ENCODE data around the gene GRAPL. TPM values are rescaled to one million over a fixed set of nuclear protein-coding genes. Genes with fewer than 3 reads are reported as not detected.
"Not testable (repeated sequence)": the region's sequence is repeated elsewhere in the genome, so short reads cannot be mapped to it uniquely, and the experiment has no call there.

Gene GRAPL
- total RNA-seq, 1 donor from 2014 or later = not detected

DNA sequence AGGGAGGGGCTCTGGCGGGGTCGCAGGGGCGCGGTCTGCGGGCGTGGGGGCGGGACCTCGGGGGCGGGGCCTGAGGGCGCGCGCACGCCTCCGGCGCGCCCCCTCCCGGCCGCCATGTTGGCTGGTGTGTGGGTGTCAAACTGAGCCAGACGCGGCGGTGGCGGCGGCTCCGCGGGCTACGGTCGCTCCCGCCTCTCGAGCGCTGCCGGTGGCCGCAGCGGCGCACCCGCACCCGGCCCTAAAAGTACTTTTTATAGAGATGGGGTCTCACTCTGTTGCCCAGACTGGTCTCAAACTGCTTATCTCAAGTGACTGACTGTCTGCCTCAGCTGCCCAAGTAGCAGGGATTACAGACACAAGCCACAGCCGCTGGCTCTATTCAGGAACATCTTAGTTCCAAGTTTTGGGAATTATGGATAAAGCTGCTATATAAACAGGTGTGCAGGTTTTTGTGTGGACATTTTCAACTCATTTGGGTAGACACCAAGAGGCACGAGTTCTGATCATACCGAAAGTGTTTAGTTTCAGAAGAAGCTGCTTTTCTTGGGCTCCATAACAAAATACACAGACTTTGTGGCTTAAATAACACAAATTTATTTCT is 16.2 kb upstream of the GRAPL start:
- not testable (repeated sequence) for H3K4me1 Mint-ChIP-seq (ENCODE audit: low read depth); H3K9me3 Mint-ChIP-seq (ENCODE audit: low read depth); H3K36me3 Mint-ChIP-seq (ENCODE audit: insufficient read depth); H3K27me3 Mint-ChIP-seq
- Mint-ChIP-seq H3K27ac (peak overlapping the region; percentile 67), H3K4me3 (ENCODE audit: low read depth) (peak overlapping the region; percentile 58)
- DNase-seq (ENCODE audit: low spot score, unreplicated experiment) = peak; percentile 24
- TF ChIP-seq, protein P1, sequence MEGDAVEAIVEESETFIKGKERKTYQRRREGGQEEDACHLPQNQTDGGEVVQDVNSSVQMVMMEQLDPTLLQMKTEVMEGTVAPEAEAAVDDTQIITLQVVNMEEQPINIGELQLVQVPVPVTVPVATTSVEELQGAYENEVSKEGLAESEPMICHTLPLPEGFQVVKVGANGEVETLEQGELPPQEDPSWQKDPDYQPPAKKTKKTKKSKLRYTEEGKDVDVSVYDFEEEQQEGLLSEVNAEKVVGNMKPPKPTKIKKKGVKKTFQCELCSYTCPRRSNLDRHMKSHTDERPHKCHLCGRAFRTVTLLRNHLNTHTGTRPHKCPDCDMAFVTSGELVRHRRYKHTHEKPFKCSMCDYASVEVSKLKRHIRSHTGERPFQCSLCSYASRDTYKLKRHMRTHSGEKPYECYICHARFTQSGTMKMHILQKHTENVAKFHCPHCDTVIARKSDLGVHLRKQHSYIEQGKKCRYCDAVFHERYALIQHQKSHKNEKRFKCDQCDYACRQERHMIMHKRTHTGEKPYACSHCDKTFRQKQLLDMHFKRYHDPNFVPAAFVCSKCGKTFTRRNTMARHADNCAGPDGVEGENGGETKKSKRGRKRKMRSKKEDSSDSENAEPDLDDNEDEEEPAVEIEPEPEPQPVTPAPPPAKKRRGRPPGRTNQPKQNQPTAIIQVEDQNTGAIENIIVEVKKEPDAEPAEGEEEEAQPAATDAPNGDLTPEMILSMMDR (IDR thresholded peaks at IDR 0.05; ENCODE audit: unreplicated experiment) = peak; percentile 28

DNA sequence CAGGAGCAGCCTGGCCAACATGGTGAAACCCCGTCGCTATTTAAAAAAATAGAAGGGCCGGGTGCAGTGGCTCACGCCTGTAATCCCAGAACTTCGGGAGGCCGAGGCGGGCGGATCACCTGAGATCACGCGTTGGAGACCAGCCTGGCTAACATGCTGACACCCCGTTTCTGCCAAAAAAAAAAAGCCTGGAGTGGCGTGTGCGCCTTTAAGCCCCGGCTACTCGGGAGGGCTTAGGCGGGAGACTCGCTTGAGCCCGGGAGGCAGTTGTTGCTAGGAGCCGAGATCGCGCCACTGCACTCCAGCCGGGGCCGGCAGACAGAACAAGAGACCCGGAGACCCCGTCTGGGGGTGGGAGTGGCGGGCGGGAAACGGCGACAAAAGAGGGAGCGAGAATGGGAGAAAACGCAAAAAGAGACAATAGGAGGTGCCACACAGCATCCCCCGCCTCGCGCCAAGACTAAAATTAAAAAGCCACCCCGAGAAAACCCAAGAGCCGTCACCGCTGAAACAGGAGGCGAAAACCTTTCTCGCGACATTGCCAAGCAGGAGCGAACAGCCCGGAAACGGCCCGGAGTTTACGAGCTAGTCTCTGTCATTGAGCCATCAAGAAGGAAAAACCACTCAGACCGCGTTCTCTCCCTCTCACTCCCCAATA is 15.5 kb upstream of the GRAPL start:
- H3K27ac Mint-ChIP-seq = peak overlapping the region; percentile 88
- DNase-seq (ENCODE audit: low spot score, unreplicated experiment) = peak; percentile 12
- H3K4me3 Mint-ChIP-seq (ENCODE audit: low read depth) = peak overlapping the region; percentile 58

DNA sequence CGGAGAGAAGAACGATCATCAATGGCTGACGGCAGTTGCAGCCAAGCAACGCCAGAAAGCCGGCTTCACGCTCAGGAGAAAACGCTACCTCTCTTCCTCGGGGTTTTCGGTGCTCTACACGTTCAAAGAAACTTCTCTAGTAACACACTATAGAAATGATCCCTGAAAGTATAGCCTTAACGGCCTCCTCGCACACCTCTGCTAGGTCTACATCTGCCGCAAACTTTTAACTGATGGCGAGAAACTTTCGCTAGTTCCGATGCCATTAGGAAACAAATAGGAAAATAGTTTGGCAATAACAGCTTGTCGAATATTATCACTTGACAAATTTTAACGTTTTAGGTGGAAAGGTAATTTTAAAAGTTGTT is 14.9 kb upstream of the GRAPL start:
- not testable (repeated sequence) for H3K9me3 Mint-ChIP-seq (ENCODE audit: low read depth); H3K27ac Mint-ChIP-seq; H3K4me3 Mint-ChIP-seq (ENCODE audit: low read depth); H3K27me3 Mint-ChIP-seq; H3K36me3 Mint-ChIP-seq (ENCODE audit: insufficient read depth); DNase-seq (ENCODE audit: low spot score, unreplicated experiment); H3K4me1 Mint-ChIP-seq (ENCODE audit: low read depth)

More for the DNA sequence above, 15.5 kb upstream of the GRAPL start:
- not testable (repeated sequence) for H3K4me1 Mint-ChIP-seq (ENCODE audit: low read depth); H3K9me3 Mint-ChIP-seq (ENCODE audit: low read depth); H3K36me3 Mint-ChIP-seq (ENCODE audit: insufficient read depth); H3K27me3 Mint-ChIP-seq

DNA sequence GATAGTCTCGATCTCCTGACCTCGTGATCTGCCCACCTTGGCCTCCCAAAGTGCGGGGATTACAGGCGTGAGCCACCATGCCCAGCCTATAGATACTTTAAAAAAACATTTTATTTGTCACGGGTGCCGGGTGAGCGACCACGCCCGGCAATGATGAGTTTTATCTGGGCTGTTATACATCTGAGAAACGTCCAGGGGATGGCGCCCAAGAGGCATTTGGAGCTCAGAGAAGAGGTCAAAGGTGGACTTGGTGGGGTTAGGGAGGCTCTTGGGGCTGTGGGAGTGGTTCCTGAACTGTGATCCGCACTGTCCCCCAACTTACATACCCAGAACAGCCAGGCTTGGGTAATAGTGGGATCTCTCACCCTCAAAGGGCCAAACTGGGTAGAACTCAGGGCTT is 8.7 kb upstream of the GRAPL start:
- H3K27ac Mint-ChIP-seq; H3K27me3 Mint-ChIP-seq; DNase-seq (ENCODE audit: low spot score, unreplicated experiment); H3K36me3 Mint-ChIP-seq (ENCODE audit: insufficient read depth); H3K4me1 Mint-ChIP-seq (ENCODE audit: low read depth); H3K9me3 Mint-ChIP-seq (ENCODE audit: low read depth); H3K4me3 Mint-ChIP-seq (ENCODE audit: low read depth): not testable (repeated sequence)

DNA sequence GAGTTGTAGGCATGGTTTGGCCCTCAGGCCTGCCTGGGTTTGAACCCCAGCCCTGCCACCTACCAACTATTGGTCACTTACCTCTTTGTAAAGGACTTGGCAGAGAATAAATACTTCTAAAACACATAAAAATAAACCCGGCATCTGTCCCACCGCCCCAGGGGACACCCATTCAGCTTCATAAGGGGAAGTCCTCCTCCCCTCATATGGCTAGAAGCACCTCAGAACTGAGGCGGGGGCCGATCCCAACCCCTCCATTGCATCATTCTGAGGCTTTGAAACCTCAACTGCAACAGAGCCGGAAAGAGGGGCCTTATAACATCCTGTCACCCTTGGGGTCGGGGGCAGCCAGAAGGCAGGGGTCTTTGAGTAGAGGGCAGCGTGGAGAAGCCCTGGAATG is 2.1 kb upstream of the GRAPL start:
- H3K9me3 Mint-ChIP-seq (ENCODE audit: low read depth); DNase-seq (ENCODE audit: low spot score, unreplicated experiment); H3K27me3 Mint-ChIP-seq; H3K4me3 Mint-ChIP-seq (ENCODE audit: low read depth); H3K4me1 Mint-ChIP-seq (ENCODE audit: low read depth); H3K36me3 Mint-ChIP-seq (ENCODE audit: insufficient read depth); H3K27ac Mint-ChIP-seq: not testable (repeated sequence)

DNA sequence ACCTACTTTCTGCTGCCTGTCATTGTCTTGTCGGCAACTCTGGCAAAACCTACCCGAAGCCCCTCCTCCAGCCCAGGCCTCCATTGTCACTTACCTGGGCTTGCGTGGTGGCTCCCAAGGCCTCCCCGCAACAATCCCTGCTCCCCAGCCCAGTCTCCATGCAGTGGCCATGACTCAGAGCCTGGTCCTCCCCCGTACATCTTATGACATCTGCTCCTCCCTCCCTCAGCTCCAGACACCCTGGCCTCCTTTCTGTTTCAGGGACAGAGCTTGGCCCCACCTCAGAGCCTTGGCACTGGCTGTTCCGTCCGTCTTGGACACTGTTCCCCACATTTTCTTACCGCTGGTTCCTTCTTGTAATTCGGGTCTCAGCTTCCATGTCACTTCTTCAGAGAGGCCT is 2.1 kb downstream of the GRAPL start:
- H3K27me3 Mint-ChIP-seq; H3K4me1 Mint-ChIP-seq (ENCODE audit: low read depth); H3K9me3 Mint-ChIP-seq (ENCODE audit: low read depth); H3K27ac Mint-ChIP-seq; H3K4me3 Mint-ChIP-seq (ENCODE audit: low read depth); H3K36me3 Mint-ChIP-seq (ENCODE audit: insufficient read depth); DNase-seq (ENCODE audit: low spot score, unreplicated experiment): not testable (repeated sequence)

DNA sequence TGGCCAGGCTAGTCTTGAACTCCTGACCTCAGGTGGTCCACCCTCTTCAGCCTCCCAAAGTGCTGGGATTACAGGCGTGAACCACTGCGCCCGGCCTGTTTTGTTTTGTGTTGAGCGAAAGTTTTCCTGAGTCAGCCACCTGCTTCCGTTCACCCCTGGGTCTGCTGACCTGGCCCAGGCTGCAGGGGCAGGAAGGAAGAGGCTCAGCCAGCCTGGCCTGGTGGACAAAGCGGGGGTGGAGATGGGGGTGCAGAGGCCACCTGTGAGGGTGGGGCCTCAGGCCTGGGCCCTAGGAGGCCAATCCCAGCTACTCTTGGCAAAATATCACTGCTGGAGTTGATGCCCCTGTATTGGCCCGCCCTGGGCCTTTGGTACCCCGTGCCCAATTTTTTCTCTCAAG is 3.7 kb downstream of the GRAPL start:
- not testable (repeated sequence) for DNase-seq (ENCODE audit: low spot score, unreplicated experiment); H3K4me3 Mint-ChIP-seq (ENCODE audit: low read depth); H3K27ac Mint-ChIP-seq; H3K27me3 Mint-ChIP-seq; H3K9me3 Mint-ChIP-seq (ENCODE audit: low read depth); H3K4me1 Mint-ChIP-seq (ENCODE audit: low read depth); H3K36me3 Mint-ChIP-seq (ENCODE audit: insufficient read depth)

DNA sequence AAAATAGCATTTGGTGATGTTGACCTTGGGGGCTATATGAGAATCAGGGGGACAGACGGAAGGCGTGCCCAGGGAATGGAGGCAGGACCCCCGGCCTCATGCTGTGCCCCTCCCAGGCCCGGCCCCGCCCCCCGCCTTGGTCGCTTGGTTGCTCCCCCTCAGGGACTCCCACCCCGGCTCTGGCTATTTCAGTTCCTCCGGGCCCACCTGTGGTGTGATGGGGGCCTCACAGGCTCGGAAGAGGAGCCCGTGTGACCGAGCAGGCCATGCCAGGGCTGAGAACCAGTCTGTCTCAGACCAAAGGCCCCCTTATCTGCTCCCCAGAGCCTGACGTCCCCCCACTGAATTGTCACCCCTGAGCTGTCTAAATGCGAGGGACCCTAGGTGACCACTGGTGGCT is 4.4 kb downstream of the GRAPL start:
- H3K27ac Mint-ChIP-seq; H3K4me1 Mint-ChIP-seq (ENCODE audit: low read depth); H3K27me3 Mint-ChIP-seq; H3K4me3 Mint-ChIP-seq (ENCODE audit: low read depth); DNase-seq (ENCODE audit: low spot score, unreplicated experiment); H3K36me3 Mint-ChIP-seq (ENCODE audit: insufficient read depth); H3K9me3 Mint-ChIP-seq (ENCODE audit: low read depth): not testable (repeated sequence)

DNA sequence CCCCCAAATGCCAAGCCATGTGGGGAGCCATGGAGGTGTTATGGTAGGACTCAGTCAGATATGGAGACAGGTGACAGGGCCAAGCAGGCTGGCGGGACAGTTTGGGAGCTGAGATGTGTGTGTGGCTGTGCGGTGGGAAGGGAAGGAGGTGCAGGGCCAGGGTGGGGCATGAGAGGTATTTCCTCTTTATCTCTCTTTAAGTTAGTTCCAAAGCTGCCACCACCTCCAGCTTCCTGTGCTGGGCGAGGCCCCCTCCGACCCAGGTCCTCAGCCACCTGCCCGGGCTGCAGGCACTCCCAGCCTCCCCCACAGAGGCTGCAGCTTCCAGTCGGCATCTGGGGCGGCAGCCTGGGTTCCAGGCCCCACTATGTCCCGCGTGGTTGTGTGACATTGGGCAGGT is 6.4 kb downstream of the GRAPL start:
- H3K9me3 Mint-ChIP-seq (ENCODE audit: low read depth); H3K36me3 Mint-ChIP-seq (ENCODE audit: insufficient read depth); H3K4me1 Mint-ChIP-seq (ENCODE audit: low read depth): not testable (repeated sequence)

DNA sequence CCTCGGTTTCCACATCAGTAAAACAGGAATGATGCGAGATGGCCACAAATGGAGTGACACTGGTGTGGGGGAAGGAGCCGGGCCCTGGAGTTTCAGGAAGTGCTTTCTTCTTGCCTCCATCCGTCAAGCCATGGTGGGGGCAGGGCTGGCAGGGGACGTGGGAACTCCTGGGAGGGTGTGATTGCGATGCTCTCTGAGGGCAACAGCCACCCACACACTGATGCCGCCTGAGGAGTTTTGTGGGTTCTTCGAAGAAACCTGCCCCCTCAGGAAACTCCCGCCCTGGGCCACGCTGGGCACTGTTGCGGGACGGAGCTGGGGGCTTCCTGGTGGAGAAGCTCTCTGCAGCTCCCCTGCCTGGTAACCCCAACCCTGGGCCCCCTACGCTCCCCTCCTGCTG is 8.0 kb downstream of the GRAPL start:
- not testable (repeated sequence) for H3K4me3 Mint-ChIP-seq (ENCODE audit: low read depth); DNase-seq (ENCODE audit: low spot score, unreplicated experiment); H3K4me1 Mint-ChIP-seq (ENCODE audit: low read depth); H3K9me3 Mint-ChIP-seq (ENCODE audit: low read depth); H3K36me3 Mint-ChIP-seq (ENCODE audit: insufficient read depth); H3K27me3 Mint-ChIP-seq; H3K27ac Mint-ChIP-seq

More for the DNA sequence above, 6.4 kb downstream of the GRAPL start:
- H3K27me3 Mint-ChIP-seq; H3K4me3 Mint-ChIP-seq (ENCODE audit: low read depth); H3K27ac Mint-ChIP-seq; DNase-seq (ENCODE audit: low spot score, unreplicated experiment): not testable (repeated sequence)

DNA sequence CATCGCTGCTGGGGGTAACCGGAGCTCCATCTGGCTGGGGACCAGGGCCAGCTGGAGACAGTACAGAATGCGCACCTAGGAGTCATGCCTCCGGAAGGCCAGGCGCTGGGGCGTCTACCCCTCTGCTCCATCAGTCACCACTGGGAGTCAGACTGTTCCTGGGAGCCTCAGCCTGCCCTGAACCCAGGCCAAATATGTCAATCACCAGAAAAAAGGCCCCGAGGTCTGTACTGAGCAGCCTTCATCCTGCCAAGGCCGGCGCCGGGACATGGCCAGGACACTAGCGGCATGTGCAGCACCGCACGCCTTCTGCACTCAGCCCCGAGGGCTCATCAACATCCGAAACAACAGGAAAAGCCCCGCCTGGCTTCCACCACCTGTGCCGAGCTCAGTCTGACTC is 8.7 kb downstream of the GRAPL start:
- H3K4me3 Mint-ChIP-seq (ENCODE audit: low read depth); H3K9me3 Mint-ChIP-seq (ENCODE audit: low read depth); H3K27me3 Mint-ChIP-seq: not testable (repeated sequence)

DNA sequence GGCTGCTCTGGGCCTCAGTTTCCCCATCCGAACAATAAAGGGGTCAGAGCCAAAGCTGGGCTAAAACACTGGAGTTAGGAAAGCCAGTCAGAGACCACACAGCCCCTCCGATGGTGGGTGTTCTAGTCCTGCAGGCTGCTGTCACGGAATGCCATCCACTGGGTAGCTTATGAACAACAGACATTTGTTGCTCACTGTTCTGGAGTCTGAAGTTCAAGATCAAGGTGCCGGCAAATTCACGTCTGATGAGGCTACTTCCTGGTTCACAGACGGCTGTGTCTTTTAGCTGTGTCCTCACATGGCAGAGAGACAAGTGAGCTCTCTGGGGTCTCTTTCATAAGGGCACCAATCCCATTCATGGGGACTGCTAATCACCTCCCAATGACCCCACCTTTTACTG is 9.2 kb downstream of the GRAPL start:
- not testable (repeated sequence) for H3K4me1 Mint-ChIP-seq (ENCODE audit: low read depth); H3K27ac Mint-ChIP-seq; H3K27me3 Mint-ChIP-seq; DNase-seq (ENCODE audit: low spot score, unreplicated experiment); H3K4me3 Mint-ChIP-seq (ENCODE audit: low read depth); H3K36me3 Mint-ChIP-seq (ENCODE audit: insufficient read depth); H3K9me3 Mint-ChIP-seq (ENCODE audit: low read depth)

More for the DNA sequence above, 8.7 kb downstream of the GRAPL start:
- H3K36me3 Mint-ChIP-seq (ENCODE audit: insufficient read depth); H3K4me1 Mint-ChIP-seq (ENCODE audit: low read depth); H3K27ac Mint-ChIP-seq; DNase-seq (ENCODE audit: low spot score, unreplicated experiment): not testable (repeated sequence)

DNA sequence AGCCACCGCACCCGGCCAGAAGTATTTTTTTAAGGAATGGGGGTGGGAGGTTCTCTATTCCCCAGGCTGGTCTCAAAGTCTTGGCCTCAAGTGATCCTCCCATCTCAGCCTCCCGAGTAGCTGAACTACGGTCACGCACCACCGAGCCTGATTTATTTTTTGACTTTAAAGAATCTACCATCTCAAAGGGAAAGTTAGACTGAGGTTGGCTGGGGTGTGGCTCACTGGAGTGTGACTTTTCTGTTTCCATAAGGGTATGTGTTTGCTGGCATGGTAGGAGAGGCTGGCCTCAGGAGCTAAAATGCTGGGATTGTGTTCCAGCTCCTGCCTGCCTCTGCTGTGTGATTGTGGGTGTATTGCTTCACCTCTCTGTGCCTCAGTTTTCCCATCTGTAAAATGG is 10.6 kb downstream of the GRAPL start:
- not testable (repeated sequence) for H3K27me3 Mint-ChIP-seq; H3K9me3 Mint-ChIP-seq (ENCODE audit: low read depth)

More for the DNA sequence above, 10.6 kb downstream of the GRAPL start:
- not testable (repeated sequence) for DNase-seq (ENCODE audit: low spot score, unreplicated experiment); H3K27ac Mint-ChIP-seq; H3K4me1 Mint-ChIP-seq (ENCODE audit: low read depth); H3K4me3 Mint-ChIP-seq (ENCODE audit: low read depth); H3K36me3 Mint-ChIP-seq (ENCODE audit: insufficient read depth)

Measured in progenitor cell of endocrine pancreas (in vitro differentiated cells).